K562 (cell line): ENCODE measurements around the gene LIG3. TPM values are rescaled to one million over a fixed set of nuclear protein-coding genes. Genes with fewer than 3 reads are reported as not detected.
A peak's percentile ranks its signal among the peaks of the same experiment; 100 is the strongest.

Experiments used
- ATAC-seq: fragments of 200-7000 bp; cut with Tn5 transposase; 3 replicates; pipeline ENCODE4 v1.9.1; 2020; ENCODE audit warnings: moderate library complexity
- BruUV-seq: library from RNA; stranded (reverse); fragments of 400-500 nt; replicated peaks from 2 replicates; lab custom pipeline; 2021; lab: Mats Ljungman, UMichigan
- CTCF ChIA-PET: fragments of 300-600 bp; formaldehyde crosslinking; extraction: SDS; loops from one replicate; lab custom pipeline; 2021; ENCODE audit warnings: low intra/inter-chr PET ratio; lab: Yijun Ruan, JAX
- POLR2A ChIA-PET: fragments of 300-600, 350-650 bp; sonication (Branson Sonifier 250); formaldehyde crosslinking; extraction: SDS; loops from one replicate; lab custom pipeline; 2021; ENCODE audit warnings: antibody characterized with exemption, inconsistent platforms; lab: Yijun Ruan, JAX
- DNase-seq, 4 experiments: peaks; one replicate each; pipeline versions ENCODE4 v3.0.0 to v3.0.0-alpha.2; 2011 to 2018; ENCODE audit warnings: low spot score in 3 of 4, mixed read lengths in 3 of 4; ENCODE audit errors: extremely low read depth in 1 of 4
- FAIRE-seq: peaks from 2 replicates; lab custom pipeline; 2011; peaks lifted over from hg19 to GRCh38; lab: Jason Lieb, UNC
- H2AFZ ChIP-seq: 2 replicates; pipeline ENCODE4 v1.6.0; 2011; ENCODE audit warnings: low read depth, low read length, control low read depth, inconsistent platforms
- H3K27ac ChIP-seq: fragments of 200-600 bp; 3 replicates; pipeline ENCODE4 v1.8.0; 2011; ENCODE audit warnings: low read depth, mild to moderate bottlenecking, control low read depth, inconsistent platforms, low read length, moderate library complexity, mixed read lengths; ENCODE audit errors: extremely low read depth
- H3K27me3 ChIP-seq, 2 experiments: fragments of 300-600 bp in 1 of 2; 2 replicates in 1 of 2; 3 replicates in 1 of 2; pipeline versions ENCODE4 v1.6.0 to v1.8.0; 2011; ENCODE audit warnings: inconsistent platforms in 2 of 2, low read length in 2 of 2, mild to moderate bottlenecking in 1 of 2, mixed read lengths in 1 of 2, moderate library complexity in 1 of 2; ENCODE audit not compliant: control insufficient read depth in 2 of 2, insufficient read depth in 2 of 2
- H3K36me3 ChIP-seq: fragments of 300-600 bp; 3 replicates; pipeline ENCODE4 v1.8.0; 2011; ENCODE audit warnings: mild to moderate bottlenecking, low read length, inconsistent platforms; ENCODE audit not compliant: control insufficient read depth, insufficient read depth
- H3K4me1 ChIP-seq, 2 experiments: fragments of 200-600 bp in 1 of 2; replicated peaks in 1 of 2; 2 replicates in 1 of 2; 3 replicates in 1 of 2; pipeline versions ENCODE4 v1.5.1 to v1.8.0; 2011; ENCODE audit warnings: inconsistent platforms in 2 of 2, low read length in 2 of 2, mild to moderate bottlenecking in 1 of 2, mixed read lengths in 1 of 2, moderate library complexity in 1 of 2; ENCODE audit not compliant: control insufficient read depth in 2 of 2, insufficient read depth in 2 of 2
- H3K4me2 ChIP-seq: 2 replicates; pipeline ENCODE4 v1.6.1; 2011; ENCODE audit warnings: low read length, control low read depth, inconsistent platforms, mixed read lengths; ENCODE audit not compliant: insufficient read depth
- H3K4me3 ChIP-seq: fragments of 200-600 bp; sonication (generic), shearing (Covaris generic); 2 replicates; pipeline ENCODE4 v1.5.1; 2016; ENCODE audit warnings: control low read depth, inconsistent platforms
- H3K79me2 ChIP-seq: fragments of 200-600 bp; 3 replicates; pipeline ENCODE4 v1.8.0; 2011; ENCODE audit warnings: low read length, inconsistent platforms; ENCODE audit not compliant: control insufficient read depth, insufficient read depth
- H3K9ac ChIP-seq, 2 experiments: 2 replicates each; pipeline versions ENCODE4 v1.6.0 to v1.6.1; 2011; ENCODE audit warnings: low read depth in 2 of 2, low read length in 2 of 2, control low read depth in 1 of 2, inconsistent platforms in 1 of 2, mild to moderate bottlenecking in 1 of 2, mixed read lengths in 1 of 2; ENCODE audit not compliant: insufficient read depth in 1 of 2
- H3K9me1 ChIP-seq: one replicate; pipeline ENCODE4 v1.6.0; 2011; ENCODE audit warnings: inconsistent platforms, mild to moderate bottlenecking, low read length, moderate library complexity; ENCODE audit not compliant: control insufficient read depth, insufficient read depth
- H3K9me3 ChIP-seq: replicated peaks from 2 replicates; pipeline ENCODE4 v1.5.1; 2011; ENCODE audit warnings: low read depth, low read length, inconsistent platforms; ENCODE audit not compliant: control insufficient read depth, insufficient read depth
- H4K20me1 ChIP-seq: replicated peaks from 2 replicates; pipeline ENCODE4 v1.6.1; 2011; ENCODE audit warnings: low read length, inconsistent platforms, mixed read lengths; ENCODE audit not compliant: control insufficient read depth, insufficient read depth
- ARID1B ChIP-seq: fragments of 450-650 bp; IDR thresholded peaks from 2 replicates; pipeline ENCODE4 v1.6.1; 2016; ENCODE audit warnings: antibody characterized with exemption, mild to moderate bottlenecking, inconsistent platforms
- CBFB ChIP-seq: sonication (generic); formaldehyde crosslinking; IDR thresholded peaks from 2 replicates; pipeline ENCODE4 v1.4.0; 2020; ENCODE audit warnings: mild to moderate bottlenecking, missing genetic modification reagents
- ETV1 ChIP-seq: fragments of 450-650 bp; conservative IDR thresholded peaks from 2 replicates; pipeline ENCODE4 v1.6.1; 2016; ENCODE audit warnings: missing genetic modification characterization, control low read depth, low read depth, missing compliant biosample characterization
- GABPB1 ChIP-seq: sonication (generic); formaldehyde crosslinking; IDR thresholded peaks from 2 replicates; pipeline ENCODE4 v1.8.0; 2022; ENCODE audit warnings: mild to moderate bottlenecking, missing genetic modification reagents
- LARP7 ChIP-seq: fragments of 450-650 bp; IDR thresholded peaks from 2 replicates; pipeline ENCODE4 v1.6.1; 2016
- MYBL2 ChIP-seq, 2 experiments: fragments of 450-650 bp in 1 of 2; sonication (generic) in 1 of 2; formaldehyde crosslinking in 1 of 2; IDR thresholded peaks; 2 replicates each; pipeline versions ENCODE4 v1.6.1 to v1.8.1; 2017 to 2022; ENCODE audit warnings: borderline replicate concordance in 1 of 2, inconsistent platforms in 1 of 2, low read depth in 1 of 2, mild to moderate bottlenecking in 1 of 2, missing genetic modification reagents in 1 of 2, moderate library complexity in 1 of 2
- ZNF133 ChIP-seq: fragments of 250-450 bp; sonication (Bioruptor Pico); IDR thresholded peaks from 2 replicates; pipeline ENCODE4 v1.4.0; 2020; ENCODE audit warnings: mild to moderate bottlenecking
- WGBS: fragments of 100-300 bp; shearing (Covaris generic); methylation state at CpG from one replicate; pipeline ENCODE4 v1.1.6; 2016; ENCODE audit warnings: low coverage, mixed read lengths; ENCODE audit not compliant: insufficient coverage; ENCODE audit errors: missing lambda C conversion rate; 5-methylcytosine and 5-hydroxymethylcytosine counted together
- in situ Hi-C: fragments of 300-500 bp; cut with MboI; formaldehyde crosslinking; loops from 4 replicates; pipeline ENCODE4 v1.15.0; 2018; ENCODE audit warnings: inconsistent platforms, mixed read lengths
- intact Hi-C: fragments of 100-400 bp; cut with micrococcal nuclease; formaldehyde crosslinking; loops from 2 replicates; pipeline ENCODE4 v1.14.2; 2022
- polyA plus RNA-seq, 8 experiments: library from polyadenylated mRNA; depleted of rRNA in 4 of 8; stranded (reverse) in 5 of 8; unstranded in 3 of 8; fragments of >200 nt; fragmentation: Nextera tagmentation in 2 of 8; fragmentation: Illumina TruSeq in 1 of 8; extraction: Ambion mirVana in 2 of 8; extraction: Trizol in 1 of 8; gene quantifications; 2 replicates each; pipeline versions ENCODE4 v1.2.1 to v1.2.3, GENCODE V29; 2011 to 2014; ENCODE audit warnings: inconsistent platforms in 1 of 8, missing spikeins in 1 of 8
- total RNA-seq, 7 experiments: library from RNA; depleted of rRNA in 6 of 7; stranded (reverse); fragments of >200 nt in 6 of 7; fragmentation: Illumina TruSeq in 2 of 7; extraction: Trizol in 2 of 7; gene quantifications; 2 replicates each; pipeline versions ENCODE4 v1.2.1 to v1.2.3, GENCODE V29; 2011 to 2021; ENCODE audit warnings: low replicate concordance in 1 of 7
- TF ChIP-seq, protein P1 (sequence below): fragments of 450-650 bp; formaldehyde crosslinking; IDR thresholded peaks from 2 replicates; pipeline ENCODE4 v1.4.0; 2020; ENCODE audit warnings: mild to moderate bottlenecking
- TF ChIP-seq, protein P2 (sequence below): fragments of 450-650 bp; IDR thresholded peaks from 2 replicates; pipeline ENCODE4 v1.6.1; 2017; ENCODE audit warnings: antibody characterized with exemption
- TF ChIP-seq, protein P3 (sequence below), 2 experiments: fragments of 200-800 bp in 1 of 2; sonication (Bioruptor generic) in 1 of 2; sonication (generic) in 1 of 2; formaldehyde crosslinking in 1 of 2; IDR thresholded peaks in 1 of 2; conservative IDR thresholded peaks in 1 of 2; 2 replicates each; pipeline versions ENCODE4 v1.5.0 to v1.6.1; 2016 to 2020; ENCODE audit warnings: missing compliant biosample characterization in 1 of 2, missing genetic modification characterization in 1 of 2, missing genetic modification reagents in 1 of 2
- TF ChIP-seq, protein P4 (sequence below): sonication (generic); formaldehyde crosslinking; IDR thresholded peaks from 2 replicates; pipeline ENCODE4 v1.8.1; 2023; ENCODE audit warnings: missing genetic modification reagents, mild to moderate bottlenecking, borderline replicate concordance

The LIG3 gene
- total and polyA plus RNA-seq, 9 of the 15 experiments (the other 6 are each of a cell fraction or from before 2014, with no cell fraction given): 7.6 to 75.0 (median 43.0) TPM

DNA sequence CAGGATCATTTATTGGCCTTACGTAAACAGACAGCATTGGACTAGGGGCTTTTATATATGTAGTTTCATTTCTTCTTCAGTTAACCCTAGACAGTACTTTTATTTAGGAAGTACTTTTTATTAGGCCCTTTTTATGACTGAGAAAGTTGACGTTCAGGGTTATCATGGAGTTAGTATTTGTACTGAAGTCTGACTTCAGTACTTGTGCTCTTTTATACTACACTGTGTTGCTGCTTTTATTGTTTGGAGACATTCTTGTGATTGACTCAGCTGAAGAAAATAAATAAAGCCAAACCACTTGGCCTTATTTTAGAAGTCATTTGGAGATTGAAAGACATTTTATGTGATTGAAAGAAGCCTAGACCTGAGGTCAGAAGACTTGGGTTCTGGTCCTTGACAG is 6.9 kb downstream of the LIG3 start:
- ChIA-PET CTCF (no interaction called here), POLR2A (no interaction called here)
- no peaks in the 10 kb centered on the region for H3K27me3 ChIP-seq
- peaks cover 16 to 27% of the 10 kb centered on the region in 2 experiments for H3K4me1 ChIP-seq
- peak overlapping the region; percentile 40 for H3K4me2 ChIP-seq
- no peaks in the 10 kb centered on the region for H4K20me1 ChIP-seq
- H3K4me3 ChIP-seq: no peak overlapping the region
- H3K79me2 ChIP-seq: peaks cover 42% of the 10 kb centered on the region
- FAIRE-seq (no peak), DNase-seq (no peak), ATAC-seq (no peak)
- peak overlapping the region; percentile 40; the same call in 2 of the 3 replicates for H3K27ac ChIP-seq
- BruUV-seq: no TSS peak
- intact Hi-C loops: no loop called here
- no peak overlapping the region for H2AFZ ChIP-seq
- in situ Hi-C loops: no loop called here
- peaks cover 84% of the 10 kb centered on the region for H3K36me3 ChIP-seq
- H3K9me1 ChIP-seq: no peaks in the 10 kb centered on the region
- H3K9ac ChIP-seq: peak overlapping the region in 1 of 2 experiments; percentile 8; a peak in 1 of 4 replicates
- WGBS: 89% methylated on average over 2 of the region's 2 CpGs
- no peaks in the 10 kb centered on the region for H3K9me3 ChIP-seq
- TF ChIP-seq, protein P1, sequence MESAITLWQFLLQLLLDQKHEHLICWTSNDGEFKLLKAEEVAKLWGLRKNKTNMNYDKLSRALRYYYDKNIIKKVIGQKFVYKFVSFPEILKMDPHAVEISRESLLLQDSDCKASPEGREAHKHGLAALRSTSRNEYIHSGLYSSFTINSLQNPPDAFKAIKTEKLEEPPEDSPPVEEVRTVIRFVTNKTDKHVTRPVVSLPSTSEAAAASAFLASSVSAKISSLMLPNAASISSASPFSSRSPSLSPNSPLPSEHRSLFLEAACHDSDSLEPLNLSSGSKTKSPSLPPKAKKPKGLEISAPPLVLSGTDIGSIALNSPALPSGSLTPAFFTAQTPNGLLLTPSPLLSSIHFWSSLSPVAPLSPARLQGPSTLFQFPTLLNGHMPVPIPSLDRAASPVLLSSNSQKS (CRISPR knock-in tag): no peak
- TF ChIP-seq ZNF133 (CRISPR knock-in tag): no peak
- TF ChIP-seq ETV1 (tag): no peak
- no peak for TF ChIP-seq GABPB1 (CRISPR knock-in tag)
- TF ChIP-seq ARID1B: no peak
- TF ChIP-seq LARP7: no peak
- TF ChIP-seq, protein P2, sequence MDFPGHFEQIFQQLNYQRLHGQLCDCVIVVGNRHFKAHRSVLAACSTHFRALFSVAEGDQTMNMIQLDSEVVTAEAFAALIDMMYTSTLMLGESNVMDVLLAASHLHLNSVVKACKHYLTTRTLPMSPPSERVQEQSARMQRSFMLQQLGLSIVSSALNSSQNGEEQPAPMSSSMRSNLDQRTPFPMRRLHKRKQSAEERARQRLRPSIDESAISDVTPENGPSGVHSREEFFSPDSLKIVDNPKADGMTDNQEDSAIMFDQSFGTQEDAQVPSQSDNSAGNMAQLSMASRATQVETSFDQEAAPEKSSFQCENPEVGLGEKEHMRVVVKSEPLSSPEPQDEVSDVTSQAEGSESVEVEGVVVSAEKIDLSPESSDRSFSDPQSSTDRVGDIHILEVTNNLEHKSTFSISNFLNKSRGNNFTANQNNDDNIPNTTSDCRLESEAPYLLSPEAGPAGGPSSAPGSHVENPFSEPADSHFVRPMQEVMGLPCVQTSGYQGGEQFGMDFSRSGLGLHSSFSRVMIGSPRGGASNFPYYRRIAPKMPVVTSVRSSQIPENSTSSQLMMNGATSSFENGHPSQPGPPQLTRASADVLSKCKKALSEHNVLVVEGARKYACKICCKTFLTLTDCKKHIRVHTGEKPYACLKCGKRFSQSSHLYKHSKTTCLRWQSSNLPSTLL: no peak
- TF ChIP-seq, protein P3, sequence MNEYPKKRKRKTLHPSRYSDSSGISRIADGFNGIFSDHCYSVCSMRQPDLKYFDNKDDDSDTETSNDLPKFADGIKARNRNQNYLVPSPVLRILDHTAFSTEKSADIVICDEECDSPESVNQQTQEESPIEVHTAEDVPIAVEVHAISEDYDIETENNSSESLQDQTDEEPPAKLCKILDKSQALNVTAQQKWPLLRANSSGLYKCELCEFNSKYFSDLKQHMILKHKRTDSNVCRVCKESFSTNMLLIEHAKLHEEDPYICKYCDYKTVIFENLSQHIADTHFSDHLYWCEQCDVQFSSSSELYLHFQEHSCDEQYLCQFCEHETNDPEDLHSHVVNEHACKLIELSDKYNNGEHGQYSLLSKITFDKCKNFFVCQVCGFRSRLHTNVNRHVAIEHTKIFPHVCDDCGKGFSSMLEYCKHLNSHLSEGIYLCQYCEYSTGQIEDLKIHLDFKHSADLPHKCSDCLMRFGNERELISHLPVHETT (CRISPR knock-in tag; conservative IDR thresholded peaks at IDR 0.05 in 1 of 2, IDR thresholded peaks at IDR 0.05 in 1 of 2): no peak
- no peak for TF ChIP-seq CBFB (CRISPR knock-in tag)
- no peak for TF ChIP-seq MYBL2 (IDR thresholded peaks at IDR 0.05; ENCODE audit: low read depth)
- TF ChIP-seq MYBL2 (CRISPR knock-in tag; IDR thresholded peaks at IDR 0.05; ENCODE audit: borderline replicate concordance): no peak
- TF ChIP-seq, protein P4, sequence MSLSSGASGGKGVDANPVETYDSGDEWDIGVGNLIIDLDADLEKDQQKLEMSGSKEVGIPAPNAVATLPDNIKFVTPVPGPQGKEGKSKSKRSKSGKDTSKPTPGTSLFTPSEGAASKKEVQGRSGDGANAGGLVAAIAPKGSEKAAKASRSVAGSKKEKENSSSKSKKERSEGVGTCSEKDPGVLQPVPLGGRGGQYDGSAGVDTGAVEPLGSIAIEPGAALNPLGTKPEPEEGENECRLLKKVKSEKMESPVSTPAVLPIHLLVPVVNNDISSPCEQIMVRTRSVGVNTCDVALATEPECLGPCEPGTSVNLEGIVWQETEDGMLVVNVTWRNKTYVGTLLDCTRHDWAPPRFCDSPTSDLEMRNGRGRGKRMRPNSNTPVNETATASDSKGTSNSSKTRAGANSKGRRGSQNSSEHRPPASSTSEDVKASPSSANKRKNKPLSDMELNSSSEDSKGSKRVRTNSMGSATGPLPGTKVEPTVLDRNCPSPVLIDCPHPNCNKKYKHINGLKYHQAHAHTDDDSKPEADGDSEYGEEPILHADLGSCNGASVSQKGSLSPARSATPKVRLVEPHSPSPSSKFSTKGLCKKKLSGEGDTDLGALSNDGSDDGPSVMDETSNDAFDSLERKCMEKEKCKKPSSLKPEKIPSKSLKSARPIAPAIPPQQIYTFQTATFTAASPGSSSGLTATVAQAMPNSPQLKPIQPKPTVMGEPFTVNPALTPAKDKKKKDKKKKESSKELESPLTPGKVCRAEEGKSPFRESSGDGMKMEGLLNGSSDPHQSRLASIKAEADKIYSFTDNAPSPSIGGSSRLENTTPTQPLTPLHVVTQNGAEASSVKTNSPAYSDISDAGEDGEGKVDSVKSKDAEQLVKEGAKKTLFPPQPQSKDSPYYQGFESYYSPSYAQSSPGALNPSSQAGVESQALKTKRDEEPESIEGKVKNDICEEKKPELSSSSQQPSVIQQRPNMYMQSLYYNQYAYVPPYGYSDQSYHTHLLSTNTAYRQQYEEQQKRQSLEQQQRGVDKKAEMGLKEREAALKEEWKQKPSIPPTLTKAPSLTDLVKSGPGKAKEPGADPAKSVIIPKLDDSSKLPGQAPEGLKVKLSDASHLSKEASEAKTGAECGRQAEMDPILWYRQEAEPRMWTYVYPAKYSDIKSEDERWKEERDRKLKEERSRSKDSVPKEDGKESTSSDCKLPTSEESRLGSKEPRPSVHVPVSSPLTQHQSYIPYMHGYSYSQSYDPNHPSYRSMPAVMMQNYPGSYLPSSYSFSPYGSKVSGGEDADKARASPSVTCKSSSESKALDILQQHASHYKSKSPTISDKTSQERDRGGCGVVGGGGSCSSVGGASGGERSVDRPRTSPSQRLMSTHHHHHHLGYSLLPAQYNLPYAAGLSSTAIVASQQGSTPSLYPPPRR (CRISPR knock-in tag): no peak
